Liver (tissue), 9 donors: Measurements from ENCODE around the gene METTL17. TPM values are rescaled to one million over a fixed set of nuclear protein-coding genes. Genes with fewer than 3 reads are reported as not detected.

Experiments
- DNase-seq: peaks from one replicate; pipeline ENCODE4 v3.0.0-alpha.2; 2017; ENCODE audit warnings: low spot score
- H3K27ac ChIP-seq, 2 donors: one replicate each; pipeline ENCODE4 v1.7.0; 2013; ENCODE audit warnings: inconsistent platforms in 2 of 2, low read length in 2 of 2, control low read depth in 1 of 2, low read depth in 1 of 2, mild to moderate bottlenecking in 1 of 2
- H3K27me3 ChIP-seq, 4 donors: one replicate each; pipeline versions ENCODE4 v1.6.1 to v1.7.0; 2013; ENCODE audit warnings: low read length in 3 of 4, inconsistent platforms in 1 of 4, mild to moderate bottlenecking in 1 of 4, moderate library complexity in 1 of 4; ENCODE audit not compliant: control insufficient read depth in 4 of 4, insufficient read depth in 4 of 4
- H3K36me3 ChIP-seq, 4 donors: one replicate each; pipeline versions ENCODE4 v1.6.1 to v1.7.0; 2013; ENCODE audit warnings: low read length in 3 of 4, mild to moderate bottlenecking in 3 of 4, low read depth in 1 of 4, moderate library complexity in 1 of 4; ENCODE audit not compliant: control insufficient read depth in 4 of 4, insufficient read depth in 3 of 4
- H3K4me1 ChIP-seq, 4 donors: one replicate each; pipeline versions ENCODE4 v1.6.1 to v1.7.0; 2013; ENCODE audit warnings: low read length in 3 of 4, mild to moderate bottlenecking in 3 of 4, moderate library complexity in 1 of 4; ENCODE audit not compliant: control insufficient read depth in 4 of 4, insufficient read depth in 4 of 4
- H3K4me3 ChIP-seq, 3 donors: one replicate each; pipeline versions ENCODE4 v1.6.1 to v1.7.0; 2013; ENCODE audit warnings: low read length in 3 of 3, control low read depth in 1 of 3, low read depth in 1 of 3, mild to moderate bottlenecking in 1 of 3
- H3K9ac ChIP-seq, 2 donors: one replicate each; pipeline ENCODE4 v1.7.0; 2013; ENCODE audit warnings: low read length in 2 of 2, mild to moderate bottlenecking in 2 of 2, moderate library complexity in 2 of 2, control low read depth in 1 of 2, low read depth in 1 of 2
- H3K9me3 ChIP-seq, 4 donors: one replicate each; pipeline versions ENCODE4 v1.6.1 to v1.7.0; 2013; ENCODE audit warnings: low read length in 3 of 4; ENCODE audit not compliant: control insufficient read depth in 4 of 4
- EGR1 ChIP-seq, 2 donors: IDR thresholded peaks; 2 replicates each; pipeline ENCODE4 v1.6.1; 2016 to 2018; ENCODE audit warnings: antibody characterized with exemption in 2 of 2, low read depth in 2 of 2
- FOXA1 ChIP-seq: IDR thresholded peaks from 2 replicates; pipeline ENCODE4 v1.6.1; 2016; ENCODE audit warnings: antibody characterized with exemption
- FOXA2 ChIP-seq: IDR thresholded peaks from 2 replicates; pipeline ENCODE4 v1.6.1; 2016; ENCODE audit warnings: antibody characterized with exemption
- GABPA ChIP-seq, 2 donors: IDR thresholded peaks in 1 of 2; conservative IDR thresholded peaks in 1 of 2; 2 replicates each; pipeline ENCODE4 v1.6.1; 2016; ENCODE audit warnings: antibody characterized with exemption in 2 of 2, mild to moderate bottlenecking in 1 of 2, moderate library complexity in 1 of 2
- HNF4A ChIP-seq, 2 donors: conservative IDR thresholded peaks; 2 replicates each; pipeline ENCODE4 v1.6.1; 2016; ENCODE audit warnings: antibody characterized with exemption in 2 of 2, mild to moderate bottlenecking in 2 of 2
- HNF4G ChIP-seq: IDR thresholded peaks from 2 replicates; pipeline ENCODE4 v1.6.1; 2016; ENCODE audit warnings: antibody characterized with exemption
- JUND ChIP-seq, 2 donors: IDR thresholded peaks; 2 replicates each; pipeline ENCODE4 v1.6.1; 2016; ENCODE audit warnings: antibody characterized with exemption in 2 of 2
- MAX ChIP-seq: IDR thresholded peaks from 2 replicates; pipeline ENCODE4 v1.6.1; 2016; ENCODE audit warnings: antibody characterized with exemption
- NR2F2 ChIP-seq: IDR thresholded peaks from 2 replicates; pipeline ENCODE4 v1.6.1; 2016; ENCODE audit warnings: antibody characterized with exemption
- RAD21 ChIP-seq, 2 donors: IDR thresholded peaks; 2 replicates each; pipeline ENCODE4 v1.6.1; 2016; ENCODE audit warnings: antibody characterized with exemption in 2 of 2, mild to moderate bottlenecking in 2 of 2
- RXRA ChIP-seq, 2 donors: IDR thresholded peaks; 2 replicates each; pipeline ENCODE4 v1.6.1; 2017 to 2018; ENCODE audit warnings: antibody characterized with exemption in 2 of 2, mild to moderate bottlenecking in 1 of 2
- SP1 ChIP-seq: IDR thresholded peaks from 2 replicates; pipeline ENCODE4 v1.6.1; 2018; ENCODE audit warnings: antibody characterized with exemption, mild to moderate bottlenecking
- TAF1 ChIP-seq: conservative IDR thresholded peaks from 2 replicates; pipeline ENCODE4 v1.6.1; 2016; ENCODE audit warnings: antibody characterized with exemption, mild to moderate bottlenecking
- YY1 ChIP-seq: IDR thresholded peaks from 2 replicates; pipeline ENCODE4 v1.6.1; 2016; ENCODE audit warnings: antibody characterized with exemption, mild to moderate bottlenecking
- ZBTB33 ChIP-seq: IDR thresholded peaks from 2 replicates; pipeline ENCODE4 v1.6.1; 2016; ENCODE audit warnings: antibody characterized with exemption
- WGBS: extraction: QIAGEN DNeasy Blood & Tissue Kit; methylation state at CpG from one replicate; pipeline ENCODE4 v1.1.7; 2013; 5-methylcytosine and 5-hydroxymethylcytosine counted together
- polyA plus RNA-seq, 2 donors: library from polyadenylated mRNA; stranded (reverse) in 1 of 2; unstranded in 1 of 2; fragments of 200-250 nt in 1 of 2; fragments of >200 nt in 1 of 2; fragmentation: Nextera tagmentation in 1 of 2; extraction: Ambion mirVana in 1 of 2; gene quantifications; one replicate each; pipeline versions ENCODE4 v1.2.1 to v1.2.3, GENCODE V29; 2013 to 2015
- total RNA-seq, 2 donors: library from RNA; depleted of rRNA; stranded (reverse); fragments of >200 nt; gene quantifications; one replicate each; pipeline ENCODE4 v1.2.3, GENCODE V29; 2014
- TF ChIP-seq, protein P1 (sequence below): IDR thresholded peaks from 2 replicates; pipeline ENCODE4 v1.6.1; 2016; ENCODE audit warnings: antibody characterized with exemption
- TF ChIP-seq, protein P2 (sequence below): fragments of 150-350 bp; IDR thresholded peaks from 2 replicates; pipeline ENCODE4 v1.5.1; 2017; ENCODE audit warnings: improper control_type of control experiment, low read depth, low read length; ENCODE audit not compliant: missing input control
- TF ChIP-seq, protein P3 (sequence below): IDR thresholded peaks from 2 replicates; pipeline ENCODE4 v1.6.1; 2016; ENCODE audit warnings: antibody characterized with exemption, mild to moderate bottlenecking
- donor health status: healthy.
- donor health status: healthy.
- donor health status: healthy.
- donor health status: healthy.
- donor health status: healthy.

The METTL17 gene
- total and polyA plus RNA-seq, 4 donors = 31.0 to 64.8 (median 47.3) TPM

DNA sequence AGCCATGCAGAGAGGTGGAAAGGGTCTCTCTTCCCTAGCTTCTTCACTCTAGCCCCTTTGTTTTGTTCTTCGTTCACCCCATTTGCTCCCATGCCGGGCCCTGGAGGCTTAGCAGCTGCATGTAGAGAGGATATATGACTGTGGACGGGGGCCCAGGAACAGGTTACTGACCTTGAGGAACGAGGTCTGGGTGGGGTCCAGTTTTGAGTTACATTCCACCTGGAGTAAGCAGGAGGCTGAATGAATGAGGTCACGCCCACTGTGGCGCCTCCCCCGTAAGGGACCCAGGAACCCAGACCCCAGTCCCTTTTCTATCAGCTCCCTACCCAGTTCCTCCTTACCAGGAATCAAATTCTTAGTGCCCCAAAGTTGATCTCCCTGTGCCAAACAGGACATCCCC is 28.5 kb downstream of the METTL17 start:
- Histone ChIP-seq H3K27me3 (no peaks in the 10 kb centered on the region), H3K9ac (no peak overlapping the region), H3K9me3 (no peaks in the 10 kb centered on the region), H3K4me3 (no peak overlapping the region), H3K36me3 (peaks cover 8 to 45% (median 44%) of the 10 kb centered on the region in 4 donors), H3K27ac (no peak overlapping the region), H3K4me1 (peaks cover 0 to 53% (median 32%) of the 10 kb centered on the region in 4 donors)
- DNase-seq = no peak
- WGBS = 77% methylated on average over 7 of the region's 7 CpGs
- no peak for TF ChIP-seq EGR1 (IDR thresholded peaks at IDR 0.05; ENCODE audit: low read depth in 2 of 2)
- no peak for TF ChIP-seq NR2F2
- TF ChIP-seq FOXA2 = no peak
- TF ChIP-seq, protein P1, sequence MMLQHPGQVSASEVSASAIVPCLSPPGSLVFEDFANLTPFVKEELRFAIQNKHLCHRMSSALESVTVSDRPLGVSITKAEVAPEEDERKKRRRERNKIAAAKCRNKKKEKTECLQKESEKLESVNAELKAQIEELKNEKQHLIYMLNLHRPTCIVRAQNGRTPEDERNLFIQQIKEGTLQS = no peak
- TF ChIP-seq, protein P2, sequence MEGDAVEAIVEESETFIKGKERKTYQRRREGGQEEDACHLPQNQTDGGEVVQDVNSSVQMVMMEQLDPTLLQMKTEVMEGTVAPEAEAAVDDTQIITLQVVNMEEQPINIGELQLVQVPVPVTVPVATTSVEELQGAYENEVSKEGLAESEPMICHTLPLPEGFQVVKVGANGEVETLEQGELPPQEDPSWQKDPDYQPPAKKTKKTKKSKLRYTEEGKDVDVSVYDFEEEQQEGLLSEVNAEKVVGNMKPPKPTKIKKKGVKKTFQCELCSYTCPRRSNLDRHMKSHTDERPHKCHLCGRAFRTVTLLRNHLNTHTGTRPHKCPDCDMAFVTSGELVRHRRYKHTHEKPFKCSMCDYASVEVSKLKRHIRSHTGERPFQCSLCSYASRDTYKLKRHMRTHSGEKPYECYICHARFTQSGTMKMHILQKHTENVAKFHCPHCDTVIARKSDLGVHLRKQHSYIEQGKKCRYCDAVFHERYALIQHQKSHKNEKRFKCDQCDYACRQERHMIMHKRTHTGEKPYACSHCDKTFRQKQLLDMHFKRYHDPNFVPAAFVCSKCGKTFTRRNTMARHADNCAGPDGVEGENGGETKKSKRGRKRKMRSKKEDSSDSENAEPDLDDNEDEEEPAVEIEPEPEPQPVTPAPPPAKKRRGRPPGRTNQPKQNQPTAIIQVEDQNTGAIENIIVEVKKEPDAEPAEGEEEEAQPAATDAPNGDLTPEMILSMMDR = no peak
- TF ChIP-seq, protein P3, sequence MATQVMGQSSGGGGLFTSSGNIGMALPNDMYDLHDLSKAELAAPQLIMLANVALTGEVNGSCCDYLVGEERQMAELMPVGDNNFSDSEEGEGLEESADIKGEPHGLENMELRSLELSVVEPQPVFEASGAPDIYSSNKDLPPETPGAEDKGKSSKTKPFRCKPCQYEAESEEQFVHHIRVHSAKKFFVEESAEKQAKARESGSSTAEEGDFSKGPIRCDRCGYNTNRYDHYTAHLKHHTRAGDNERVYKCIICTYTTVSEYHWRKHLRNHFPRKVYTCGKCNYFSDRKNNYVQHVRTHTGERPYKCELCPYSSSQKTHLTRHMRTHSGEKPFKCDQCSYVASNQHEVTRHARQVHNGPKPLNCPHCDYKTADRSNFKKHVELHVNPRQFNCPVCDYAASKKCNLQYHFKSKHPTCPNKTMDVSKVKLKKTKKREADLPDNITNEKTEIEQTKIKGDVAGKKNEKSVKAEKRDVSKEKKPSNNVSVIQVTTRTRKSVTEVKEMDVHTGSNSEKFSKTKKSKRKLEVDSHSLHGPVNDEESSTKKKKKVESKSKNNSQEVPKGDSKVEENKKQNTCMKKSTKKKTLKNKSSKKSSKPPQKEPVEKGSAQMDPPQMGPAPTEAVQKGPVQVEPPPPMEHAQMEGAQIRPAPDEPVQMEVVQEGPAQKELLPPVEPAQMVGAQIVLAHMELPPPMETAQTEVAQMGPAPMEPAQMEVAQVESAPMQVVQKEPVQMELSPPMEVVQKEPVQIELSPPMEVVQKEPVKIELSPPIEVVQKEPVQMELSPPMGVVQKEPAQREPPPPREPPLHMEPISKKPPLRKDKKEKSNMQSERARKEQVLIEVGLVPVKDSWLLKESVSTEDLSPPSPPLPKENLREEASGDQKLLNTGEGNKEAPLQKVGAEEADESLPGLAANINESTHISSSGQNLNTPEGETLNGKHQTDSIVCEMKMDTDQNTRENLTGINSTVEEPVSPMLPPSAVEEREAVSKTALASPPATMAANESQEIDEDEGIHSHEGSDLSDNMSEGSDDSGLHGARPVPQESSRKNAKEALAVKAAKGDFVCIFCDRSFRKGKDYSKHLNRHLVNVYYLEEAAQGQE = no peak
- TF ChIP-seq GABPA (IDR thresholded peaks at IDR 0.05 in 1 of 2, conservative IDR thresholded peaks at IDR 0.05 in 1 of 2) = no peak
- TF ChIP-seq YY1 = no peak
- no peak for TF ChIP-seq RXRA (IDR thresholded peaks at IDR 0.05)
- no peak for TF ChIP-seq HNF4A (conservative IDR thresholded peaks at IDR 0.05)
- no peak for TF ChIP-seq HNF4G
- TF ChIP-seq ZBTB33 = no peak
- no peak for TF ChIP-seq MAX
- TF ChIP-seq SP1 = no peak
- TF ChIP-seq JUND (IDR thresholded peaks at IDR 0.05) = no peak
- TF ChIP-seq FOXA1 = no peak
- TF ChIP-seq TAF1 = no peak

DNA sequence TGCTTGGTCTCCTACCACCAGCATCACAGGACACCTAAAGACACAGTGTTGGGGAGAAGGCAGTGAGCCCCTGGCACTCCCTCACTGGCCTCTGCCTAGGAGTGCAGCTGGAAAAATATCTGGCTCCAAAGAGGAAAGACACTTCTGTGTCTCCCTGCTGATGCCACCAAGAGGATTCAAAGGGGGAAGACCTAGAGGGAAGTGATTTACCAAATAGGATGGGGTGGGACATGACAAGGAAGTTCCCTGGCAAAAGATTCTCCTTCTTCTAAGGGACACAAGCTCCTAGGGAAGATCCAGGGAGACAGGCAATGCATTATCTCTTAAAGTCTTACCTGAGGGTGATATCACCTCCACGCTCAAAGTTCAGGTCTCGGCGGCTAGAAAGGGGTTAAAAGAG is 29.0 kb downstream of the METTL17 start:
- TF ChIP-seq RAD21 (IDR thresholded peaks at IDR 0.05) = no peak
- no peak for TF ChIP-seq EGR1 (IDR thresholded peaks at IDR 0.05; ENCODE audit: low read depth in 2 of 2)
- no peak for TF ChIP-seq FOXA2
- TF ChIP-seq, protein P1 = no peak
- no peak for TF ChIP-seq NR2F2
- TF ChIP-seq TAF1 = no peak
- TF ChIP-seq, protein P3 = no peak
- TF ChIP-seq SP1 = no peak
- no peak for TF ChIP-seq JUND (IDR thresholded peaks at IDR 0.05)
- no peak for TF ChIP-seq YY1
- TF ChIP-seq MAX = no peak
- TF ChIP-seq GABPA (IDR thresholded peaks at IDR 0.05 in 1 of 2, conservative IDR thresholded peaks at IDR 0.05 in 1 of 2) = no peak
- H3K4me3 ChIP-seq = no peak overlapping the region
- H3K36me3 ChIP-seq = peaks cover 8 to 45% (median 44%) of the 10 kb centered on the region in 4 donors
- H3K27me3 ChIP-seq = no peaks in the 10 kb centered on the region
- no peaks in the 10 kb centered on the region for H3K9me3 ChIP-seq
- H3K4me1 ChIP-seq = peaks cover 0 to 58% (median 36%) of the 10 kb centered on the region in 4 donors
- no peak overlapping the region for H3K27ac ChIP-seq
- 90% methylated on average over 3 of the region's 3 CpGs for WGBS
- DNase-seq = no peak
- no peak overlapping the region for H3K9ac ChIP-seq
